K562 (cell line): Measurements from ENCODE around the gene COX19. TPM values are rescaled to one million over a fixed set of nuclear protein-coding genes. Genes with fewer than 3 reads are reported as not detected.

ENCODE experiments used
- ATAC-seq: fragments of 200-7000 bp; cut with Tn5 transposase; 3 replicates; pipeline ENCODE4 v1.9.1; 2020; ENCODE audit warnings: moderate library complexity
- BruUV-seq: library from RNA; stranded (reverse); fragments of 400-500 nt; replicated peaks from 2 replicates; lab custom pipeline; 2021; lab: Mats Ljungman, UMichigan
- CTCF ChIA-PET: fragments of 300-600 bp; formaldehyde crosslinking; extraction: SDS; loops from one replicate; lab custom pipeline; 2021; ENCODE audit warnings: low intra/inter-chr PET ratio; lab: Yijun Ruan, JAX
- POLR2A ChIA-PET: fragments of 300-600, 350-650 bp; sonication (Branson Sonifier 250); formaldehyde crosslinking; extraction: SDS; loops from one replicate; lab custom pipeline; 2021; ENCODE audit warnings: antibody characterized with exemption, inconsistent platforms; lab: Yijun Ruan, JAX
- DNase-seq, 4 experiments: peaks; one replicate each; pipeline versions ENCODE4 v3.0.0 to v3.0.0-alpha.2; 2011 to 2018; ENCODE audit warnings: low spot score in 3 of 4, mixed read lengths in 3 of 4; ENCODE audit errors: extremely low read depth in 1 of 4
- FAIRE-seq: peaks from 2 replicates; lab custom pipeline; 2011; peaks lifted over from hg19 to GRCh38; lab: Jason Lieb, UNC
- H2AFZ ChIP-seq: 2 replicates; pipeline ENCODE4 v1.6.0; 2011; ENCODE audit warnings: low read depth, low read length, control low read depth, inconsistent platforms
- H3K27ac ChIP-seq: fragments of 200-600 bp; 3 replicates; pipeline ENCODE4 v1.8.0; 2011; ENCODE audit warnings: low read depth, mild to moderate bottlenecking, control low read depth, inconsistent platforms, low read length, moderate library complexity, mixed read lengths; ENCODE audit errors: extremely low read depth
- H3K27me3 ChIP-seq, 2 experiments: fragments of 300-600 bp in 1 of 2; 2 replicates in 1 of 2; 3 replicates in 1 of 2; pipeline versions ENCODE4 v1.6.0 to v1.8.0; 2011; ENCODE audit warnings: inconsistent platforms in 2 of 2, low read length in 2 of 2, mild to moderate bottlenecking in 1 of 2, mixed read lengths in 1 of 2, moderate library complexity in 1 of 2; ENCODE audit not compliant: control insufficient read depth in 2 of 2, insufficient read depth in 2 of 2
- H3K36me3 ChIP-seq: fragments of 300-600 bp; 3 replicates; pipeline ENCODE4 v1.8.0; 2011; ENCODE audit warnings: mild to moderate bottlenecking, low read length, inconsistent platforms; ENCODE audit not compliant: control insufficient read depth, insufficient read depth
- H3K4me1 ChIP-seq, 2 experiments: fragments of 200-600 bp in 1 of 2; replicated peaks in 1 of 2; 2 replicates in 1 of 2; 3 replicates in 1 of 2; pipeline versions ENCODE4 v1.5.1 to v1.8.0; 2011; ENCODE audit warnings: inconsistent platforms in 2 of 2, low read length in 2 of 2, mild to moderate bottlenecking in 1 of 2, mixed read lengths in 1 of 2, moderate library complexity in 1 of 2; ENCODE audit not compliant: control insufficient read depth in 2 of 2, insufficient read depth in 2 of 2
- H3K4me2 ChIP-seq: 2 replicates; pipeline ENCODE4 v1.6.1; 2011; ENCODE audit warnings: low read length, control low read depth, inconsistent platforms, mixed read lengths; ENCODE audit not compliant: insufficient read depth
- H3K4me3 ChIP-seq: fragments of 200-600 bp; sonication (generic), shearing (Covaris generic); 2 replicates; pipeline ENCODE4 v1.5.1; 2016; ENCODE audit warnings: control low read depth, inconsistent platforms
- H3K79me2 ChIP-seq: fragments of 200-600 bp; 3 replicates; pipeline ENCODE4 v1.8.0; 2011; ENCODE audit warnings: low read length, inconsistent platforms; ENCODE audit not compliant: control insufficient read depth, insufficient read depth
- H3K9ac ChIP-seq, 2 experiments: 2 replicates each; pipeline versions ENCODE4 v1.6.0 to v1.6.1; 2011; ENCODE audit warnings: low read depth in 2 of 2, low read length in 2 of 2, control low read depth in 1 of 2, inconsistent platforms in 1 of 2, mild to moderate bottlenecking in 1 of 2, mixed read lengths in 1 of 2; ENCODE audit not compliant: insufficient read depth in 1 of 2
- H3K9me1 ChIP-seq: one replicate; pipeline ENCODE4 v1.6.0; 2011; ENCODE audit warnings: inconsistent platforms, mild to moderate bottlenecking, low read length, moderate library complexity; ENCODE audit not compliant: control insufficient read depth, insufficient read depth
- H3K9me3 ChIP-seq: replicated peaks from 2 replicates; pipeline ENCODE4 v1.5.1; 2011; ENCODE audit warnings: low read depth, low read length, inconsistent platforms; ENCODE audit not compliant: control insufficient read depth, insufficient read depth
- H4K20me1 ChIP-seq: replicated peaks from 2 replicates; pipeline ENCODE4 v1.6.1; 2011; ENCODE audit warnings: low read length, inconsistent platforms, mixed read lengths; ENCODE audit not compliant: control insufficient read depth, insufficient read depth
- ARID1B ChIP-seq: fragments of 450-650 bp; IDR thresholded peaks from 2 replicates; pipeline ENCODE4 v1.6.1; 2016; ENCODE audit warnings: antibody characterized with exemption, mild to moderate bottlenecking, inconsistent platforms
- FIP1L1 ChIP-seq: fragments of 200-400 bp; formaldehyde crosslinking; IDR thresholded peaks from 2 replicates; pipeline ENCODE4 v1.6.1; 2018; ENCODE audit warnings: mild to moderate bottlenecking, low read depth, low read length; ENCODE audit not compliant: poor library complexity, severe bottlenecking
- GMEB1 ChIP-seq: fragments of 250-450 bp; sonication (Bioruptor Pico); IDR thresholded peaks from 2 replicates; pipeline ENCODE4 v1.4.0; 2020; ENCODE audit warnings: mild to moderate bottlenecking
- GTF2E2 ChIP-seq: fragments of 200-800 bp; sonication (Bioruptor generic); IDR thresholded peaks from 2 replicates; pipeline ENCODE4 v1.6.1; 2016; ENCODE audit warnings: missing genetic modification characterization, missing compliant biosample characterization
- KAT7 ChIP-seq: sonication (generic); formaldehyde crosslinking; IDR thresholded peaks from 2 replicates; pipeline ENCODE4 v1.8.0; 2022; ENCODE audit warnings: missing genetic modification reagents, mild to moderate bottlenecking, borderline replicate concordance
- MCM2 ChIP-seq: fragments of 450-650 bp; IDR thresholded peaks from 2 replicates; pipeline ENCODE4 v1.6.1; 2017; ENCODE audit warnings: low read depth, mild to moderate bottlenecking
- RB1 ChIP-seq: fragments of 450-650 bp; IDR thresholded peaks from 2 replicates; pipeline ENCODE4 v1.6.1; 2017; ENCODE audit warnings: low read depth, mild to moderate bottlenecking
- RBM14 ChIP-seq: fragments of 200-400 bp; formaldehyde crosslinking; IDR thresholded peaks from 2 replicates; pipeline ENCODE4 v1.6.1; 2018; ENCODE audit warnings: low read depth, mild to moderate bottlenecking, low read length, moderate library complexity, borderline replicate concordance; ENCODE audit not compliant: insufficient read depth
- WGBS: fragments of 100-300 bp; shearing (Covaris generic); methylation state at CpG from one replicate; pipeline ENCODE4 v1.1.6; 2016; ENCODE audit warnings: low coverage, mixed read lengths; ENCODE audit not compliant: insufficient coverage; ENCODE audit errors: missing lambda C conversion rate; 5-methylcytosine and 5-hydroxymethylcytosine counted together
- in situ Hi-C: fragments of 300-500 bp; cut with MboI; formaldehyde crosslinking; loops from 4 replicates; pipeline ENCODE4 v1.15.0; 2018; ENCODE audit warnings: inconsistent platforms, mixed read lengths
- intact Hi-C: fragments of 100-400 bp; cut with micrococcal nuclease; formaldehyde crosslinking; loops from 2 replicates; pipeline ENCODE4 v1.14.2; 2022
- polyA plus RNA-seq, 8 experiments: library from polyadenylated mRNA; depleted of rRNA in 4 of 8; stranded (reverse) in 5 of 8; unstranded in 3 of 8; fragments of >200 nt; fragmentation: Nextera tagmentation in 2 of 8; fragmentation: Illumina TruSeq in 1 of 8; extraction: Ambion mirVana in 2 of 8; extraction: Trizol in 1 of 8; gene quantifications; 2 replicates each; pipeline versions ENCODE4 v1.2.1 to v1.2.3, GENCODE V29; 2011 to 2014; ENCODE audit warnings: inconsistent platforms in 1 of 8, missing spikeins in 1 of 8
- total RNA-seq, 7 experiments: library from RNA; depleted of rRNA in 6 of 7; stranded (reverse); fragments of >200 nt in 6 of 7; fragmentation: Illumina TruSeq in 2 of 7; extraction: Trizol in 2 of 7; gene quantifications; 2 replicates each; pipeline versions ENCODE4 v1.2.1 to v1.2.3, GENCODE V29; 2011 to 2021; ENCODE audit warnings: low replicate concordance in 1 of 7
- TF ChIP-seq, protein P1 (sequence below): fragments of 250-450 bp; sonication (Bioruptor Pico); IDR thresholded peaks from 2 replicates; pipeline ENCODE4 v1.6.1; 2021; ENCODE audit warnings: mild to moderate bottlenecking

COX19 gene
- total and polyA plus RNA-seq, 9 of the 15 experiments (the other 6 are each of a cell fraction or from before 2014, with no cell fraction given), result 5.2 to 10.5 (median 7.9) TPM

DNA sequence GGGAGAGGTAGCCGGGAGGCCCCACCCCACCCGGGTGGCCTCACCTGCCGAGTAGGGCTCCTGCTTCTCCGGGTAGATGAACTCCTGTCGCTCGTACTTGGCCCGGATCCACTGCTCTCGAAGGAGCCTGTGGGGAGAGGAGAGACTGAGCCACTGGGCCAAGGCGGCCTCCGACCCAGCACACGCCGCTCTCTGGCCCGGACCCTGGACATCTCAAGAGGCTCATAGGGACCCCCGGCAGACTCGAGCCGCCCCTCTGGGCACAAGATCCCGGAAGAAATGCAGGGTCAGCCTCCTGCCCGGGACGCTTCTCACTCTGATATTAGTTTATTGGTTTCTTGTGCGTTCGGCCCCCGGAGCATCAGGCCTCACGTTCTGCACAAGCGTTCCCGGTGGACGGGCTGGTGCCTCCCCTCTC is 55.4 kb downstream of the COX19 start (continued):
- TF ChIP-seq RBM14, result no peak
- TF ChIP-seq RB1, result no peak
- TF ChIP-seq, protein P1, sequence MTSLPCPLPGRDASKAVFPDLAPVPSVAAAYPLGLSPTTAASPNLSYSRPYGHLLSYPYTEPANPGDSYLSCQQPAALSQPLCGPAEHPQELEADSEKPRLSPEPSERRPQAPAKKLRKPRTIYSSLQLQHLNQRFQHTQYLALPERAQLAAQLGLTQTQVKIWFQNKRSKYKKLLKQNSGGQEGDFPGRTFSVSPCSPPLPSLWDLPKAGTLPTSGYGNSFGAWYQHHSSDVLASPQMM (CRISPR knock-in tag), result no peak
- no peak for TF ChIP-seq KAT7 (CRISPR knock-in tag)

- no peak overlapping the region for H3K27ac ChIP-seq
- POLR2A ChIA-PET, result interaction anchor here (0.6 kb wide), 1 partner anchor 17 kb away, joined by 3 read pairs; no protein-coding TSS in a partner anchor
- BruUV-seq, result no TSS peak
- H3K27me3 ChIP-seq, result peaks cover 8 to 37% of the 10 kb centered on the region in 2 experiments; a peak in 4 of 5 replicates
- no peaks in the 10 kb centered on the region for H3K79me2 ChIP-seq
- H3K4me1 ChIP-seq, result peaks cover 10 to 55% of the 10 kb centered on the region in 2 experiments
- no peak for TF ChIP-seq FIP1L1
- no peak for TF ChIP-seq MCM2
- TF ChIP-seq ARID1B, result no peak
- no peak for TF ChIP-seq GTF2E2
- TF ChIP-seq GMEB1 (CRISPR knock-in tag), result no peak
- TF ChIP-seq, all 486 proteins: peak for 0
- CTCF ChIA-PET, result no interaction called here
- Histone ChIP-seq H3K4me3 (no peak overlapping the region), H3K9me3 (no peaks in the 10 kb centered on the region), H2AFZ (no peak overlapping the region), H3K9me1 (no peaks in the 10 kb centered on the region), H3K9ac (0 out of 4 replicates have a peak overlapping the region, but pooled peaks of 1 of the 2 experiments have one; percentile 43), H3K4me2 (no peak overlapping the region), H3K36me3 (no peaks in the 10 kb centered on the region), H4K20me1 (no peaks in the 10 kb centered on the region)
- in situ Hi-C loops (no loop called here), intact Hi-C loops (no loop called here)
- 17% methylated on average over 9 of the region's 13 CpGs for WGBS
- no peak for DNase-seq
- no peak for ATAC-seq
- no peak for FAIRE-seq
Measured at GRCh38 chr7:919114-919442, 56.3 kb downstream of the COX19 start.
